BE2C (cell line): ENCODE measurements around the gene HSD3B7.
"Not testable (repeated sequence)": the region's sequence is repeated elsewhere in the genome, so short reads cannot be mapped to it uniquely, and the experiment has no call there.

Source experiments
- DNase-seq: peaks from one replicate; pipeline ENCODE4 v3.0.0-alpha.2; 2020
- H3K27me3 ChIP-seq: fragments of 250-450 bp; sonication (Bioruptor Pico); 2 replicates; pipeline ENCODE4 v1.5.1; 2020; ENCODE audit warnings: mild to moderate bottlenecking
- H3K36me3 ChIP-seq: fragments of 250-450 bp; sonication (Bioruptor Pico); 2 replicates; pipeline ENCODE4 v1.5.1; 2020; ENCODE audit warnings: mild to moderate bottlenecking
- H3K4me1 ChIP-seq: fragments of 250-450 bp; sonication (Bioruptor Pico); 2 replicates; pipeline ENCODE4 v1.5.1; 2020
- H3K4me3 ChIP-seq: 2 replicates; pipeline ENCODE4 v1.5.1; 2011; ENCODE audit warnings: low read depth, low read length
- H3K9me3 ChIP-seq: fragments of 250-450 bp; sonication (Bioruptor Pico); 2 replicates; pipeline ENCODE4 v1.5.1; 2020
- CTCF ChIP-seq: IDR thresholded peaks from 2 replicates; pipeline ENCODE4 v1.5.1; 2012; ENCODE audit warnings: mild to moderate bottlenecking, low read depth, low read length

HSD3B7 gene

GRCh38 chr16:31010585-31011325, 25.7 kb downstream of the HSD3B7 start, which contains the start of gene STX1B:
TSS of gene STX1B (minus strand) at chr16:31010638. CDS start at chr16:31010396, 242 bp downstream.
- H3K4me3 ChIP-seq, result peak within 1 kb of the TSS; percentile 39
- H3K36me3 ChIP-seq, result no peaks in the 10 kb centered on the region
- TF ChIP-seq CTCF, result no peak
- H3K27me3 ChIP-seq, result peaks cover 12% of the 10 kb centered on the region
- no peaks in the 10 kb centered on the region for H3K9me3 ChIP-seq
- peak; percentile 67 for DNase-seq
- no peaks in the 10 kb centered on the region for H3K4me1 ChIP-seq

- DNase-seq, H3K36me3 ChIP-seq, H3K9me3 ChIP-seq, H3K4me1 ChIP-seq, H3K4me3 ChIP-seq: not testable (repeated sequence)
- H3K27me3 ChIP-seq, result peaks cover 12% of the 10 kb centered on the region
Observed at GRCh38 chr16:31011815-31012214, 26.8 kb downstream of the HSD3B7 start.

GRCh38 chr16:31013292-31013691, 28.3 kb downstream of the HSD3B7 start:
- not testable (repeated sequence) for DNase-seq, H3K4me3 ChIP-seq, H3K9me3 ChIP-seq, H3K36me3 ChIP-seq, H3K4me1 ChIP-seq
- H3K27me3 ChIP-seq, result peaks cover 12% of the 10 kb centered on the region

GRCh38 chr16:31016018-31016417, 31.0 kb downstream of the HSD3B7 start:
- Histone ChIP-seq H3K9me3 (no peaks in the 10 kb centered on the region), H3K36me3 (no peaks in the 10 kb centered on the region), H3K4me3 (no peak overlapping the region), H3K27me3 (peaks cover 9% of the 10 kb centered on the region), H3K4me1 (no peaks in the 10 kb centered on the region)
- TF ChIP-seq CTCF, result peak; percentile 40
- no peak for DNase-seq

GRCh38 chr16:31017756-31018155, 32.7 kb downstream of the HSD3B7 start:
- not testable (repeated sequence) for H3K4me3 ChIP-seq, H3K4me1 ChIP-seq, H3K36me3 ChIP-seq, H3K9me3 ChIP-seq, H3K27me3 ChIP-seq, DNase-seq

GRCh38 chr16:31020536-31020935, 35.5 kb downstream of the HSD3B7 start:
- Histone ChIP-seq H3K9me3 (no peaks in the 10 kb centered on the region), H3K4me1 (no peaks in the 10 kb centered on the region), H3K36me3 (no peaks in the 10 kb centered on the region), H3K4me3 (no peak overlapping the region), H3K27me3 (no peaks in the 10 kb centered on the region)
- DNase-seq, result no peak
- TF ChIP-seq CTCF, result no peak

- H3K27me3 ChIP-seq, result no peaks in the 10 kb centered on the region
- H3K4me1 ChIP-seq, result no peaks in the 10 kb centered on the region
- no peak overlapping the region for H3K4me3 ChIP-seq
- no peak for DNase-seq
- TF ChIP-seq CTCF, result no peak
- no peaks in the 10 kb centered on the region for H3K9me3 ChIP-seq
- H3K36me3 ChIP-seq, result no peaks in the 10 kb centered on the region
Observed at GRCh38 chr16:31022544-31023251, 37.7 kb downstream of the HSD3B7 start.
